SK-N-SH treated with all-trans-retinoic acid at 6 μM for 48 hours (cell line): Measurements from ENCODE around the gene IL15.

Experiments
- ATAC-seq: fragments of 200-7000 bp; cut with Tn5 transposase; 3 replicates; pipeline ENCODE4 v1.9.1; 2020; ENCODE audit warnings: mild to moderate bottlenecking, moderate library complexity
- ARNTL ChIP-seq: fragments of 450-650 bp; formaldehyde crosslinking; IDR thresholded peaks from 2 replicates; pipeline ENCODE4 v1.5.0; 2020; ENCODE audit warnings: low read depth, mild to moderate bottlenecking, moderate library complexity, borderline replicate concordance
- CSDC2 ChIP-seq: fragments of 250-450 bp; sonication (Bioruptor Pico); IDR thresholded peaks from 2 replicates; pipeline ENCODE4 v1.5.0; 2020; ENCODE audit warnings: mild to moderate bottlenecking, moderate library complexity
- GLIS3 ChIP-seq: fragments of 250-450 bp; sonication (Bioruptor Pico); IDR thresholded peaks from 2 replicates; pipeline ENCODE4 v1.5.0; 2020; ENCODE audit warnings: mild to moderate bottlenecking, moderate library complexity
- ISL1 ChIP-seq: fragments of 250-450 bp; sonication (Bioruptor Pico); IDR thresholded peaks from 2 replicates; pipeline ENCODE4 v2.1.2; 2022; ENCODE audit warnings: mild to moderate bottlenecking, moderate library complexity
- OSR1 ChIP-seq: fragments of 250-450 bp; sonication (Bioruptor Pico); IDR thresholded peaks from 2 replicates; pipeline ENCODE4 v1.8.0; 2022; ENCODE audit warnings: moderate library complexity, mild to moderate bottlenecking, inconsistent platforms
- PPARA ChIP-seq: fragments of 250-450 bp; sonication (Bioruptor Pico); IDR thresholded peaks from 2 replicates; pipeline ENCODE4 v1.5.0; 2020; ENCODE audit warnings: mild to moderate bottlenecking, borderline replicate concordance
- RARB ChIP-seq: fragments of 250-450 bp; sonication (Bioruptor Pico); IDR thresholded peaks from 2 replicates; pipeline ENCODE4 v1.8.0; 2021; ENCODE audit warnings: mild to moderate bottlenecking, moderate library complexity
- TCF4 ChIP-seq: fragments of 250-450 bp; sonication (Bioruptor Pico); IDR thresholded peaks from 2 replicates; pipeline ENCODE4 v1.8.0; 2021; ENCODE audit warnings: mild to moderate bottlenecking, moderate library complexity, borderline replicate concordance
- TOX ChIP-seq: fragments of 250-450 bp; sonication (Bioruptor Pico); IDR thresholded peaks from 2 replicates; pipeline ENCODE4 v1.8.0; 2021; ENCODE audit warnings: mild to moderate bottlenecking, moderate library complexity, borderline replicate concordance
- ZC3H10 ChIP-seq: fragments of 250-450 bp; sonication (Bioruptor Pico); IDR thresholded peaks from 2 replicates; pipeline ENCODE4 v1.5.1; 2021; ENCODE audit warnings: mild to moderate bottlenecking, moderate library complexity
- ZFP30 ChIP-seq: fragments of 450-650 bp; formaldehyde crosslinking; IDR thresholded peaks from 2 replicates; pipeline ENCODE4 v1.5.0; 2022; ENCODE audit warnings: mild to moderate bottlenecking, moderate library complexity
- ZNF70 ChIP-seq: fragments of 450-650 bp; formaldehyde crosslinking; IDR thresholded peaks from 2 replicates; pipeline ENCODE4 v1.5.0; 2020; ENCODE audit warnings: mild to moderate bottlenecking, moderate library complexity
- TF ChIP-seq, protein P1 (sequence below): fragments of 250-450 bp; sonication (Bioruptor Pico); IDR thresholded peaks from 2 replicates; pipeline ENCODE4 v1.8.0; 2021; ENCODE audit warnings: low read depth, mild to moderate bottlenecking, moderate library complexity, borderline replicate concordance
- TF ChIP-seq, protein P2 (sequence below): fragments of 250-450 bp; sonication (Bioruptor Pico); IDR thresholded peaks from 2 replicates; pipeline ENCODE4 v1.8.0; 2020; ENCODE audit warnings: mild to moderate bottlenecking, moderate library complexity, borderline replicate concordance
- TF ChIP-seq, protein P3 (sequence below): fragments of 250-450 bp; sonication (Bioruptor Pico); IDR thresholded peaks from 2 replicates; pipeline ENCODE4 v1.5.0; 2020; ENCODE audit warnings: mild to moderate bottlenecking, moderate library complexity
- TF ChIP-seq, protein P4 (sequence below): fragments of 250-450 bp; sonication (Bioruptor Pico); IDR thresholded peaks from 2 replicates; pipeline ENCODE4 v1.5.1; 2021; ENCODE audit warnings: mild to moderate bottlenecking, moderate library complexity
- TF ChIP-seq, protein P5 (sequence below): fragments of 250-450 bp; sonication (Bioruptor Pico); IDR thresholded peaks from 2 replicates; pipeline ENCODE4 v1.5.1; 2020; ENCODE audit warnings: low read depth, mild to moderate bottlenecking, moderate library complexity

Gene IL15

DNA sequence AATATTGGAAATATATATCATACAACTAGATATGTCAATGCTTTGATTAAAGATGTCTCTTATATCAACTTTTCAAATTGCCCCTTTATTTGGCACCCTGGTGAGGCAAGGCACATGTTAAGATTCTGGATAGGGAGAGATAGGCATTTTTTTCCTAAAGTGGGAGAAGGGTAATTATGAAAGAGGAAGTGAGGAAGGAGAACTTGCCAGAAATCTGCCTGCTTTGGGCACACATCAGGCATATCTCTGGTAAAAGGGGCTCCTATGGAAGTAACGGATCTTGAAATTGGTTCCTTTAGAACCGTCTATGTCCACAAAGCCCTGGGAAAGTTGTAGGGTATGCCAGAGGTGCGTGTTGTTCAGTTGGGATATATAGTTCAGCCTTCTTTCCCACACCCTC lies 5.7 kb downstream of the IL15 start:
- TF ChIP-seq, protein P1, sequence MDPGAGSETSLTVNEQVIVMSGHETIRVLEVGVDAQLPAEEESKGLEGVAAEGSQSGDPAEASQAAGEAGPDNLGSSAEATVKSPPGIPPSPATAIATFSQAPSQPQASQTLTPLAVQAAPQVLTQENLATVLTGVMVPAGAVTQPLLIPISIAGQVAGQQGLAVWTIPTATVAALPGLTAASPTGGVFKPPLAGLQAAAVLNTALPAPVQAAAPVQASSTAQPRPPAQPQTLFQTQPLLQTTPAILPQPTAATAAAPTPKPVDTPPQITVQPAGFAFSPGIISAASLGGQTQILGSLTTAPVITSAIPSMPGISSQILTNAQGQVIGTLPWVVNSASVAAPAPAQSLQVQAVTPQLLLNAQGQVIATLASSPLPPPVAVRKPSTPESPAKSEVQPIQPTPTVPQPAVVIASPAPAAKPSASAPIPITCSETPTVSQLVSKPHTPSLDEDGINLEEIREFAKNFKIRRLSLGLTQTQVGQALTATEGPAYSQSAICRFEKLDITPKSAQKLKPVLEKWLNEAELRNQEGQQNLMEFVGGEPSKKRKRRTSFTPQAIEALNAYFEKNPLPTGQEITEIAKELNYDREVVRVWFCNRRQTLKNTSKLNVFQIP (CRISPR knock-in tag) = no peak
- TF ChIP-seq ZC3H10 (CRISPR knock-in tag) (no peak), TCF4 (CRISPR knock-in tag) (no peak), ISL1 (no peak), ZNF70 (no peak), PPARA (CRISPR knock-in tag) (no peak), TOX (CRISPR knock-in tag) (no peak), ARNTL (CRISPR knock-in tag) (no peak), ZFP30 (CRISPR knock-in tag) (no peak), GLIS3 (CRISPR knock-in tag) (no peak), RARB (CRISPR knock-in tag) (no peak), CSDC2 (CRISPR knock-in tag) (no peak), OSR1 (CRISPR knock-in tag) (no peak)
- TF ChIP-seq, protein P2, sequence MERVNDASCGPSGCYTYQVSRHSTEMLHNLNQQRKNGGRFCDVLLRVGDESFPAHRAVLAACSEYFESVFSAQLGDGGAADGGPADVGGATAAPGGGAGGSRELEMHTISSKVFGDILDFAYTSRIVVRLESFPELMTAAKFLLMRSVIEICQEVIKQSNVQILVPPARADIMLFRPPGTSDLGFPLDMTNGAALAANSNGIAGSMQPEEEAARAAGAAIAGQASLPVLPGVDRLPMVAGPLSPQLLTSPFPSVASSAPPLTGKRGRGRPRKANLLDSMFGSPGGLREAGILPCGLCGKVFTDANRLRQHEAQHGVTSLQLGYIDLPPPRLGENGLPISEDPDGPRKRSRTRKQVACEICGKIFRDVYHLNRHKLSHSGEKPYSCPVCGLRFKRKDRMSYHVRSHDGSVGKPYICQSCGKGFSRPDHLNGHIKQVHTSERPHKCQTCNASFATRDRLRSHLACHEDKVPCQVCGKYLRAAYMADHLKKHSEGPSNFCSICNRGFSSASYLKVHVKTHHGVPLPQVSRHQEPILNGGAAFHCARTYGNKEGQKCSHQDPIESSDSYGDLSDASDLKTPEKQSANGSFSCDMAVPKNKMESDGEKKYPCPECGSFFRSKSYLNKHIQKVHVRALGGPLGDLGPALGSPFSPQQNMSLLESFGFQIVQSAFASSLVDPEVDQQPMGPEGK (CRISPR knock-in tag) = no peak
- TF ChIP-seq, protein P3, sequence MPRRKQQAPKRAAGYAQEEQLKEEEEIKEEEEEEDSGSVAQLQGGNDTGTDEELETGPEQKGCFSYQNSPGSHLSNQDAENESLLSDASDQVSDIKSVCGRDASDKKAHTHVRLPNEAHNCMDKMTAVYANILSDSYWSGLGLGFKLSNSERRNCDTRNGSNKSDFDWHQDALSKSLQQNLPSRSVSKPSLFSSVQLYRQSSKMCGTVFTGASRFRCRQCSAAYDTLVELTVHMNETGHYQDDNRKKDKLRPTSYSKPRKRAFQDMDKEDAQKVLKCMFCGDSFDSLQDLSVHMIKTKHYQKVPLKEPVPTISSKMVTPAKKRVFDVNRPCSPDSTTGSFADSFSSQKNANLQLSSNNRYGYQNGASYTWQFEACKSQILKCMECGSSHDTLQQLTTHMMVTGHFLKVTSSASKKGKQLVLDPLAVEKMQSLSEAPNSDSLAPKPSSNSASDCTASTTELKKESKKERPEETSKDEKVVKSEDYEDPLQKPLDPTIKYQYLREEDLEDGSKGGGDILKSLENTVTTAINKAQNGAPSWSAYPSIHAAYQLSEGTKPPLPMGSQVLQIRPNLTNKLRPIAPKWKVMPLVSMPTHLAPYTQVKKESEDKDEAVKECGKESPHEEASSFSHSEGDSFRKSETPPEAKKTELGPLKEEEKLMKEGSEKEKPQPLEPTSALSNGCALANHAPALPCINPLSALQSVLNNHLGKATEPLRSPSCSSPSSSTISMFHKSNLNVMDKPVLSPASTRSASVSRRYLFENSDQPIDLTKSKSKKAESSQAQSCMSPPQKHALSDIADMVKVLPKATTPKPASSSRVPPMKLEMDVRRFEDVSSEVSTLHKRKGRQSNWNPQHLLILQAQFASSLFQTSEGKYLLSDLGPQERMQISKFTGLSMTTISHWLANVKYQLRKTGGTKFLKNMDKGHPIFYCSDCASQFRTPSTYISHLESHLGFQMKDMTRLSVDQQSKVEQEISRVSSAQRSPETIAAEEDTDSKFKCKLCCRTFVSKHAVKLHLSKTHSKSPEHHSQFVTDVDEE (CRISPR knock-in tag) = no peak
- TF ChIP-seq, protein P4, sequence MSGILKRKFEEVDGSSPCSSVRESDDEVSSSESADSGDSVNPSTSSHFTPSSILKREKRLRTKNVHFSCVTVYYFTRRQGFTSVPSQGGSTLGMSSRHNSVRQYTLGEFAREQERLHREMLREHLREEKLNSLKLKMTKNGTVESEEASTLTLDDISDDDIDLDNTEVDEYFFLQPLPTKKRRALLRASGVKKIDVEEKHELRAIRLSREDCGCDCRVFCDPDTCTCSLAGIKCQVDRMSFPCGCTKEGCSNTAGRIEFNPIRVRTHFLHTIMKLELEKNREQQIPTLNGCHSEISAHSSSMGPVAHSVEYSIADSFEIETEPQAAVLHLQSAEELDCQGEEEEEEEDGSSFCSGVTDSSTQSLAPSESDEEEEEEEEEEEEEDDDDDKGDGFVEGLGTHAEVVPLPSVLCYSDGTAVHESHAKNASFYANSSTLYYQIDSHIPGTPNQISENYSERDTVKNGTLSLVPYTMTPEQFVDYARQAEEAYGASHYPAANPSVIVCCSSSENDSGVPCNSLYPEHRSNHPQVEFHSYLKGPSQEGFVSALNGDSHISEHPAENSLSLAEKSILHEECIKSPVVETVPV (CRISPR knock-in tag) = no peak
- TF ChIP-seq, protein P5, sequence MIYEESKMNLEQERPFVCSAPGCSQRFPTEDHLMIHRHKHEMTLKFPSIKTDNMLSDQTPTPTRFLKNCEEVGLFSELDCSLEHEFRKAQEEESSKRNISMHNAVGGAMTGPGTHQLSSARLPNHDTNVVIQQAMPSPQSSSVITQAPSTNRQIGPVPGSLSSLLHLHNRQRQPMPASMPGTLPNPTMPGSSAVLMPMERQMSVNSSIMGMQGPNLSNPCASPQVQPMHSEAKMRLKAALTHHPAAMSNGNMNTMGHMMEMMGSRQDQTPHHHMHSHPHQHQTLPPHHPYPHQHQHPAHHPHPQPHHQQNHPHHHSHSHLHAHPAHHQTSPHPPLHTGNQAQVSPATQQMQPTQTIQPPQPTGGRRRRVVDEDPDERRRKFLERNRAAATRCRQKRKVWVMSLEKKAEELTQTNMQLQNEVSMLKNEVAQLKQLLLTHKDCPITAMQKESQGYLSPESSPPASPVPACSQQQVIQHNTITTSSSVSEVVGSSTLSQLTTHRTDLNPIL (CRISPR knock-in tag) = no peak
- ATAC-seq = no peak

DNA sequence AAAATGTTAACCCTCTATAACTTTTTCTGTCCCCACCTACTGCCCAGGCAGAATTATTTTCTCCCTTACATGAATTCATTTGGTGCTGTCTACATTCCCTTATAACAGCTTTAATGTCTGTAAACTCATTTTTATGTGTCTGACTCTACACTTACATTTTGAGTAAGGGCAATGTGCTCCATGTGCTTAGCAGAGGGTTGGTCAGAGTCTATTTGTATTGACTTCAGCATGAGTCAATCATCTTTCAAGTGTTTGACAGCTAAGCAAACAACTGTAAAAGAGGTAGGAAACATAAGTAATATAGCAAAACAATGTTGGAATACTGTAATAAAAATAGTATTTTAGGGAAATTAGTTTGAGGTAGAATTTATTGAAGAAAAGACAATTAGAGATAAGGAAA lies 6.3 kb downstream of the IL15 start:
- TF ChIP-seq ZC3H10 (CRISPR knock-in tag) = no peak
- TF ChIP-seq ZFP30 (CRISPR knock-in tag) = no peak
- no peak for TF ChIP-seq GLIS3 (CRISPR knock-in tag)
- no peak for ATAC-seq

DNA sequence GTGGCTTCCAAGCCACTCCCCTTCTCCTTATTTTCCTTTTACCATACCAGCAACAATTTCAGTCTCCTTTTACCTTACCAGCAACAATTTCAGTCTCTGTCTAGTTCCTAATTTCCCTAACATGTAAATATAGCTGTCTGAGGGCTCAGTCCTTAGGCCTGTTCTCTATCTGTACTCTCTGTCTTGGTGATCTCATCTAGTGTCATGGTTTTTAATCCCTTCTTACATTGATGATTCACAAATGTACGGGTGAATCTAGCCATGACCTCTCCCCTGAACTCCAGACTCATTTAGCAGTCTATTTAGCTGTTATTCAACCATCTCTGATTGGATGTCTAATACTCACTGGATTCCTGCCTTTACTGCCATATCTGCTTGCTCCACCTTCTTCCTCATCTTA lies 7.2 kb downstream of the IL15 start:
- ATAC-seq = peak; percentile 86
- TF ChIP-seq, protein P5 (CRISPR knock-in tag) = 0 out of 2 replicates have a peak, but pooled peaks have one; percentile 33
- TF ChIP-seq ISL1 = peak; percentile 63
- TF ChIP-seq, protein P1 (CRISPR knock-in tag) = no peak
